ENCODE results near the gene BTBD9.
A peak's percentile ranks its signal among the peaks of the same experiment; 100 is the strongest.

The BTBD9 gene

GRCh38 chr6:38570750-38571149, 69.0 kb downstream of the BTBD9 start:
- no peak for DNase-seq (ENCODE audit: extremely low read depth, low read depth)
- no peak overlapping the region for H3K4me3 ChIP-seq (replicated peaks; ENCODE audit: low read depth, low read length)
- TF ChIP-seq CTCF (IDR thresholded peaks at IDR 0.05; ENCODE audit: low read depth, low read length, missing control alignments) = peak; percentile 11

GRCh38 chr6:38567436-38567835, 72.3 kb downstream of the BTBD9 start:
- no peak for TF ChIP-seq CTCF (IDR thresholded peaks at IDR 0.05; ENCODE audit: low read depth, low read length, missing control alignments)
- DNase-seq (ENCODE audit: extremely low read depth, low read depth) = peak; percentile 58
- H3K4me3 ChIP-seq (replicated peaks; ENCODE audit: low read depth, low read length) = no peak overlapping the region

GRCh38 chr6:38566295-38567030, 73.3 kb downstream of the BTBD9 start:
- no peak for TF ChIP-seq CTCF (IDR thresholded peaks at IDR 0.05; ENCODE audit: low read depth, low read length, missing control alignments)
- DNase-seq (ENCODE audit: extremely low read depth, low read depth) = no peak
- no peak overlapping the region for H3K4me3 ChIP-seq (replicated peaks; ENCODE audit: low read depth, low read length)

GRCh38 chr6:38564301-38564700, 75.4 kb downstream of the BTBD9 start:
- no peak for DNase-seq (ENCODE audit: extremely low read depth, low read depth)
- no peak for TF ChIP-seq CTCF (IDR thresholded peaks at IDR 0.05; ENCODE audit: low read depth, low read length, missing control alignments)
- no peak overlapping the region for H3K4me3 ChIP-seq (replicated peaks; ENCODE audit: low read depth, low read length)

- no peak for DNase-seq (ENCODE audit: extremely low read depth, low read depth)
- no peak for TF ChIP-seq CTCF (IDR thresholded peaks at IDR 0.05; ENCODE audit: low read depth, low read length, missing control alignments)
Observed at GRCh38 chr6:38555606-38556005, 84.1 kb downstream of the BTBD9 start.

GRCh38 chr6:38554700-38555413, 84.9 kb downstream of the BTBD9 start:
- peak; percentile 11 for DNase-seq (ENCODE audit: extremely low read depth, low read depth)
- H3K4me3 ChIP-seq (replicated peaks; ENCODE audit: low read depth, low read length) = no peak overlapping the region
- no peak for TF ChIP-seq CTCF (IDR thresholded peaks at IDR 0.05; ENCODE audit: low read depth, low read length, missing control alignments)

More at GRCh38 chr6:38555606-38556005, 84.1 kb downstream of the BTBD9 start:
- no peak overlapping the region for H3K4me3 ChIP-seq (replicated peaks; ENCODE audit: low read depth, low read length)

All from HFF-Myc (cell line).